HCT116 (cell line): ENCODE results near the gene USP32. TPM values are rescaled to one million over a fixed set of nuclear protein-coding genes. Genes with fewer than 3 reads are reported as not detected.

Source experiments
- ATAC-seq: fragments of 200-7000 bp; cut with Tn5 transposase; 2 replicates; pipeline ENCODE4 v1.9.1; 2020; ENCODE audit warnings: mild to moderate bottlenecking, moderate library complexity
- BruUV-seq: library from RNA; stranded (reverse); fragments of 400-500 nt; replicated peaks from 2 replicates; lab custom pipeline; 2021; lab: Mats Ljungman, UMichigan
- CTCF ChIA-PET: fragments of 300-600 bp; sonication (Branson Sonifier 250); formaldehyde crosslinking; loops from one replicate; lab custom pipeline; 2021; ENCODE audit warnings: antibody characterized with exemption; lab: Charles Lee
- POLR2A ChIA-PET: fragments of 300-600, 350-600 bp; sonication (Branson Sonifier 250); formaldehyde crosslinking; loops from one replicate; lab custom pipeline; 2021; ENCODE audit warnings: antibody characterized with exemption; lab: Charles Lee
- RAD21 ChIA-PET, 2 experiments: fragments of 300-600 bp; sonication (Branson Sonifier 250); formaldehyde crosslinking; loops; one replicate each; lab custom pipeline; 2023; ENCODE audit warnings: low total read pairs in 2 of 2; ENCODE audit not compliant: uncharacterized antibody in 2 of 2, unreplicated experiment in 2 of 2, low non-redundant PET in 1 of 2; lab: Charles Lee
- DNase-seq: peaks from one replicate; pipeline ENCODE4 v3.0.0-alpha.2; 2010; ENCODE audit warnings: low read depth, low spot score
- H2AFZ ChIP-seq: fragments of 200-600 bp; shearing (Covaris generic), sonication (generic); 2 replicates; pipeline ENCODE4 v1.6.1; 2017; ENCODE audit warnings: low read depth, mixed run types, mixed read lengths, antibody characterized with exemption, low read length; ENCODE audit not compliant: poor library complexity, severe bottlenecking
- H3K27ac ChIP-seq: 2 replicates; pipeline ENCODE4 v1.5.1; 2012; ENCODE audit warnings: low read depth, low read length
- H3K27me3 ChIP-seq: fragments of 200-600 bp; sonication (generic); 2 replicates; pipeline ENCODE4 v1.6.1; 2016; ENCODE audit warnings: mixed run types, low read length, mixed read lengths; ENCODE audit not compliant: insufficient read depth
- H3K36me3 ChIP-seq, 2 experiments: fragments of 200-500 bp in 1 of 2; fragments of 200-600 bp in 1 of 2; sonication (Bioruptor generic) in 1 of 2; sonication (generic) in 1 of 2; 2 replicates each; pipeline versions ENCODE4 v1.5.1 to v1.6.1; 2014 to 2016; ENCODE audit warnings: low read length in 2 of 2, inconsistent platforms in 1 of 2, mixed read lengths in 1 of 2, mixed run types in 1 of 2; ENCODE audit not compliant: insufficient read depth in 2 of 2, control insufficient read depth in 1 of 2
- H3K4me1 ChIP-seq, 2 experiments: fragments of 200-600 bp in 1 of 2; sonication (generic) in 1 of 2; 2 replicates each; pipeline versions ENCODE4 v1.5.1 to v1.6.1; 2012 to 2017; ENCODE audit warnings: low read length in 2 of 2, inconsistent platforms in 1 of 2, mild to moderate bottlenecking in 1 of 2, mixed read lengths in 1 of 2, mixed run types in 1 of 2, moderate library complexity in 1 of 2; ENCODE audit not compliant: insufficient read depth in 2 of 2, control insufficient read depth in 1 of 2
- H3K4me2 ChIP-seq: fragments of 200-600 bp; sonication (generic); 2 replicates; pipeline ENCODE4 v1.6.1; 2017; ENCODE audit warnings: mixed run types, low read length, mixed read lengths
- H3K4me3 ChIP-seq, 2 experiments: fragments of 200-600 bp in 1 of 2; sonication (generic) in 1 of 2; replicated peaks in 1 of 2; 2 replicates each; pipeline ENCODE4 v1.5.1; 2011 to 2016; ENCODE audit warnings: low read length in 2 of 2, control low read depth in 1 of 2, low read depth in 1 of 2, mild to moderate bottlenecking in 1 of 2, mixed read lengths in 1 of 2, mixed run types in 1 of 2
- H3K79me2 ChIP-seq: fragments of 200-600 bp; sonication (generic); 2 replicates; pipeline ENCODE4 v1.6.1; 2017; ENCODE audit warnings: mild to moderate bottlenecking, mixed run types, low read length, moderate library complexity, mixed read lengths; ENCODE audit not compliant: insufficient read depth
- H3K9ac ChIP-seq: fragments of 200-600 bp; sonication (generic); 2 replicates; pipeline ENCODE4 v1.6.1; 2016; ENCODE audit warnings: low read length, mixed read lengths
- H3K9me2 ChIP-seq: fragments of 200-600 bp; sonication (generic), shearing (Covaris generic); 2 replicates; pipeline ENCODE4 v1.6.1; 2017; ENCODE audit warnings: mixed run types, mild to moderate bottlenecking, moderate library complexity; ENCODE audit not compliant: insufficient read depth
- H3K9me3 ChIP-seq, 2 experiments: fragments of 200-500 bp in 1 of 2; fragments of 200-600 bp in 1 of 2; sonication (Bioruptor generic) in 1 of 2; sonication (generic) in 1 of 2; 2 replicates each; pipeline ENCODE4 v1.6.1; 2014 to 2017; ENCODE audit warnings: low read length in 2 of 2, mixed read lengths in 2 of 2, inconsistent platforms in 1 of 2, low read depth in 1 of 2, mild to moderate bottlenecking in 1 of 2, mixed run types in 1 of 2, moderate library complexity in 1 of 2; ENCODE audit not compliant: control insufficient read depth in 1 of 2, insufficient read depth in 1 of 2
- H4K20me1 ChIP-seq: fragments of 200-600 bp; sonication (generic), shearing (Covaris generic); 2 replicates; pipeline ENCODE4 v1.6.1; 2017; ENCODE audit warnings: mixed run types, mild to moderate bottlenecking, moderate library complexity; ENCODE audit not compliant: insufficient read depth
- CBX3 ChIP-seq: IDR thresholded peaks from 2 replicates; pipeline ENCODE4 v1.6.1; 2012; ENCODE audit warnings: low read depth
- CEBPB ChIP-seq: IDR thresholded peaks from 2 replicates; pipeline ENCODE4 v1.6.1; 2012; ENCODE audit warnings: low read depth
- EGR1 ChIP-seq: IDR thresholded peaks from 2 replicates; pipeline ENCODE4 v1.6.1; 2012; ENCODE audit warnings: low read depth
- EZH2 ChIP-seq: fragments of 200-600 bp; sonication (generic); IDR thresholded peaks from 2 replicates; pipeline ENCODE4 v1.6.1; 2017; ENCODE audit warnings: antibody characterized with exemption, mixed run types
- EZH2phosphoT487 ChIP-seq: fragments of 200-600 bp; IDR thresholded peaks from 2 replicates; pipeline ENCODE4 v1.6.1; 2018; ENCODE audit warnings: antibody characterized with exemption, borderline replicate concordance
- RAD21 ChIP-seq: IDR thresholded peaks from 2 replicates; pipeline ENCODE4 v1.6.1; 2012; ENCODE audit warnings: low read depth, mild to moderate bottlenecking
- SIN3A ChIP-seq: IDR thresholded peaks from 2 replicates; pipeline ENCODE4 v1.6.1; 2012; ENCODE audit warnings: low read depth
- SP1 ChIP-seq: IDR thresholded peaks from 2 replicates; pipeline ENCODE4 v1.6.1; 2012; ENCODE audit warnings: low read depth
- SRF ChIP-seq: IDR thresholded peaks from 2 replicates; pipeline ENCODE4 v1.6.1; 2012; ENCODE audit warnings: low read depth
- TCF7L2 ChIP-seq: IDR thresholded peaks from 2 replicates; pipeline ENCODE4 v1.7.0; 2011; ENCODE audit warnings: borderline replicate concordance, inconsistent platforms; ENCODE audit not compliant: insufficient read depth, insufficient read length; ENCODE audit errors: extremely low read depth
- ZFX ChIP-seq: fragments of 450-650 bp; IDR thresholded peaks from 2 replicates; pipeline ENCODE4 v1.6.1; 2017
- ZNF274 ChIP-seq: fragments of 200-500 bp; sonication (Bioruptor generic); IDR thresholded peaks from 2 replicates; pipeline ENCODE4 v1.6.1; 2014; ENCODE audit warnings: mild to moderate bottlenecking, low read depth, low read length, inconsistent platforms
- intact Hi-C: fragments of 100-400 bp; cut with micrococcal nuclease; formaldehyde crosslinking; loops from 2 replicates; pipeline ENCODE4 v1.10.0; 2022
- total RNA-seq: library from RNA; stranded (reverse); gene quantifications from one replicate; pipeline ENCODE4 v1.2.1, GENCODE V29; 2021; ENCODE audit not compliant: unreplicated experiment
- TF ChIP-seq, protein P1 (sequence below): IDR thresholded peaks from 2 replicates; pipeline ENCODE4 v1.6.1; 2012
- TF ChIP-seq, protein P2 (sequence below), 3 experiments: fragments of 200-600 bp in 1 of 3; sonication (generic) in 1 of 3; IDR thresholded peaks in 2 of 3; conservative IDR thresholded peaks in 1 of 3; 2 replicates each; pipeline ENCODE4 v1.5.1; 2012 to 2017; ENCODE audit warnings: low read depth in 2 of 3, low read length in 2 of 3, antibody characterized with exemption in 1 of 3, borderline replicate concordance in 1 of 3, control low read depth in 1 of 3, mild to moderate bottlenecking in 1 of 3, mixed read lengths in 1 of 3, mixed run types in 1 of 3, moderate library complexity in 1 of 3; ENCODE audit not compliant: insufficient read depth in 1 of 3

USP32 gene
- total RNA-seq, 1 experiment from 2014 or later, result 67.0 TPM

DNA sequence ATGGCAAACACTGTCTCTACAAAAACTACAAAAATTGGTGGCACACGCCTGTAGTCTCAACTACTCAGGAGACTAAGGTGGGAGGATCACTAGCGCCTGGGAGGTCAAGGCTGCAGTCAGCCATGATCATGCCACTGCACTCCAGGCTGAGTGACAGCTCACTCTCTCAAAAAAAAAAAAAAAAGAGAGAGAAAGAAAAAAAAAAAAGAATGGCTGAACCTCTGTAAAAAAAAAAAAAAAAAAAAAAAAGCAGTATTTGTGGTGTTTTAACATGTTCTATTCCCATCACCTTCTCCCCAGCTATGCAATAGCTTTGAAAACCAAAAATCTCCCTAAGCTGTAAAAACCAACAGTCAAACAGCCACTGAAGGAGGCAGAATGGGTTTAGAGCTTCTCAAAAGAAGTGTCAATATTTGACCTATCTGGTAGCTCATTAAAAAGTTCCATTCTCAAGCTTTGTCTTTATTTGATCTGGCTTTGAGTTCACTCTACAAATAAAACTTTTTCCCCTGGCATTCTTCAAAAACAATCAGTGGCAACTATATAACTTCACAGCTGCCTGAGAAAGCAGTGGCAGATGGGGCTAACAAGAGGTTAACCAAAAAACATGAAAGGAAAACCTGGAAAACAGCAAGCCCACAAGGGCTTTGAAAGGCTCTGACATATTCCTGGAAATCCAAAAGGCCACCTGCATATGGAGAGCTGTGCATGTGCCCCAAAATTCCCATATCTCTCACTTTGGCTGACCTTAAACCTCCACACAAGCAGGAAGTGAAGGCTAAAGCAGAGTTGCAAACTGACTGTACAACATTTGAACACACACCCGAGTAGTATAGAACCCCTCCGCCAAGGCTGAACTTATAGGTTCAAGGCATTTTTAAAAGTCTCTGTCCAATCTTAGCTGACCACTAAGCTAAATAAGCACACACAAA lies 36.0 kb downstream of the USP32 start:
- Histone ChIP-seq H3K9me3 (no peaks in the 10 kb centered on the region), H3K9me2 (no peaks in the 10 kb centered on the region), H3K79me2 (peaks cover 14% of the 10 kb centered on the region), H3K4me2 (no peak overlapping the region), H3K4me1 (peaks cover 0 to 6% of the 10 kb centered on the region in 2 experiments; a peak in 1 of 4 replicates), H3K27me3 (no peaks in the 10 kb centered on the region), H3K27ac (no peak overlapping the region), H3K9ac (no peak overlapping the region), H4K20me1 (no peaks in the 10 kb centered on the region), H2AFZ (no peak overlapping the region), H3K4me3 (no peak overlapping the region), H3K36me3 (no peaks in the 10 kb centered on the region)
- DNase-seq (no peak), ATAC-seq (no peak)
- ChIA-PET CTCF (interaction anchor here (1.1 kb wide), 1 partner anchor 124 kb away, joined by 3 read pairs; no protein-coding TSS in a partner anchor), POLR2A (no interaction called here), RAD21 (interaction anchor here in 1 of 2 experiments (0.7 kb wide), 1 partner anchor 40 kb away, joined by 6 read pairs; no protein-coding TSS in a partner anchor)
- TF ChIP-seq CBX3 (no peak), CEBPB (no peak), SRF (no peak), EGR1 (no peak), SP1 (no peak), EZH2phosphoT487 (no peak), RAD21 (no peak), ZFX (no peak), ZNF274 (no peak)
- TF ChIP-seq, protein P1, sequence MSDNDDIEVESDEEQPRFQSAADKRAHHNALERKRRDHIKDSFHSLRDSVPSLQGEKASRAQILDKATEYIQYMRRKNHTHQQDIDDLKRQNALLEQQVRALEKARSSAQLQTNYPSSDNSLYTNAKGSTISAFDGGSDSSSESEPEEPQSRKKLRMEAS, result no peak
- intact Hi-C loops, result no loop called here
- no TSS peak for BruUV-seq

DNA sequence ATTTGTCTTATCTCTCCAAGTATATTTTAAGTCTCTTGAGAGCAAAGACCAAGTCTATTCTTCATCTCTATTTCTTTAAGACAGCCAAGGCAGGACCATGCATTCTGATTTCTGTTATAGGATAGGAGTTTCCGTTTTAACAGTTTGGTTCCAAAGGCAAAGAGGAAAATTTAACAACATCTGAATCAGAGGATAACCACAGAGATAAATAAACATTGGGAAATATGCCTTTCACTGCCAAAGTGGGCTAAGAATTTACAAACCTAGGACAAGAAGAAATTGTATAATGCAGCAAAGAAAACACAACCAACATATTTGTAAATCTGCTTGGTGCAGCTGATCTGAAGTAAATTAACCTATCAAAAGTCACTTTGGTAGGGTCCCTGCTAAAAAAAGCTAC lies 37.7 kb downstream of the USP32 start:
- CTCF ChIA-PET, result no interaction called here
- H3K4me1 ChIP-seq, result peaks cover 0 to 6% of the 10 kb centered on the region in 2 experiments; a peak in 1 of 4 replicates
- H3K9me3 ChIP-seq, result no peaks in the 10 kb centered on the region
- BruUV-seq, result no TSS peak
- no peak overlapping the region for H3K4me3 ChIP-seq
- no peak for DNase-seq
- no peaks in the 10 kb centered on the region for H3K27me3 ChIP-seq
- TF ChIP-seq EZH2 (no peak), SP1 (no peak), SIN3A (no peak), TCF7L2 (no peak)
- TF ChIP-seq, protein P2, sequence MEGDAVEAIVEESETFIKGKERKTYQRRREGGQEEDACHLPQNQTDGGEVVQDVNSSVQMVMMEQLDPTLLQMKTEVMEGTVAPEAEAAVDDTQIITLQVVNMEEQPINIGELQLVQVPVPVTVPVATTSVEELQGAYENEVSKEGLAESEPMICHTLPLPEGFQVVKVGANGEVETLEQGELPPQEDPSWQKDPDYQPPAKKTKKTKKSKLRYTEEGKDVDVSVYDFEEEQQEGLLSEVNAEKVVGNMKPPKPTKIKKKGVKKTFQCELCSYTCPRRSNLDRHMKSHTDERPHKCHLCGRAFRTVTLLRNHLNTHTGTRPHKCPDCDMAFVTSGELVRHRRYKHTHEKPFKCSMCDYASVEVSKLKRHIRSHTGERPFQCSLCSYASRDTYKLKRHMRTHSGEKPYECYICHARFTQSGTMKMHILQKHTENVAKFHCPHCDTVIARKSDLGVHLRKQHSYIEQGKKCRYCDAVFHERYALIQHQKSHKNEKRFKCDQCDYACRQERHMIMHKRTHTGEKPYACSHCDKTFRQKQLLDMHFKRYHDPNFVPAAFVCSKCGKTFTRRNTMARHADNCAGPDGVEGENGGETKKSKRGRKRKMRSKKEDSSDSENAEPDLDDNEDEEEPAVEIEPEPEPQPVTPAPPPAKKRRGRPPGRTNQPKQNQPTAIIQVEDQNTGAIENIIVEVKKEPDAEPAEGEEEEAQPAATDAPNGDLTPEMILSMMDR (IDR thresholded peaks at IDR 0.05 in 2 of 3, conservative IDR thresholded peaks at IDR 0.05 in 1 of 3; ENCODE audit: borderline replicate concordance in 1 of 3, insufficient read depth in 1 of 3, low read depth in 2 of 3, low read length in 2 of 3), result no peak
- RAD21 ChIA-PET, result no interaction called here
- H2AFZ ChIP-seq, result no peak overlapping the region
- H3K9ac ChIP-seq, result no peak overlapping the region
- peaks cover 14% of the 10 kb centered on the region for H3K79me2 ChIP-seq
- H3K4me2 ChIP-seq, result no peak overlapping the region
- intact Hi-C loops, result no loop called here
- H3K9me2 ChIP-seq, result no peaks in the 10 kb centered on the region
- H3K36me3 ChIP-seq, result no peaks in the 10 kb centered on the region
- no peaks in the 10 kb centered on the region for H4K20me1 ChIP-seq
- POLR2A ChIA-PET, result no interaction called here
- H3K27ac ChIP-seq, result no peak overlapping the region
- no peak for ATAC-seq
